ENCODE measurements around the gene PNLDC1.

- TF ChIP-seq CTCF (conservative IDR thresholded peaks at IDR 0.05; ENCODE audit: low read depth, low read length) (no peak), POLR2A (IDR thresholded peaks at IDR 0.05; ENCODE audit: low read depth, low read length) (no peak)
These were observed 5.5 kb downstream of the PNLDC1 start for GRCh38 chr6:159805440-159806020.
